CD4-positive, alpha-beta T cell (primary cell): ENCODE data around the gene MS4A6A. TPM values are rescaled to one million over a fixed set of nuclear protein-coding genes. Genes with fewer than 3 reads are reported as not detected.

Experiments
- ATAC-seq: fragments of 200-7000 bp; cut with Tn5 transposase; one replicate; pipeline ENCODE4 v1.10.0; 2022; ENCODE audit warnings: mild to moderate bottlenecking; ENCODE audit not compliant: poor library complexity
- CTCF ChIA-PET: fragments of 350-600 bp; sonication (Branson Sonifier 250); formaldehyde crosslinking; loops from one replicate; lab custom pipeline; 2021; ENCODE audit warnings: antibody characterized with exemption, inconsistent platforms; lab: Charles Lee
- POLR2A ChIA-PET: fragments of 350-600 bp; sonication (Branson Sonifier 250); formaldehyde crosslinking; loops from one replicate; lab custom pipeline; 2021; ENCODE audit warnings: antibody characterized with exemption, inconsistent platforms; lab: Charles Lee
- DNase-seq, 14 experiments: peaks; one replicate each; pipeline ENCODE4 v3.0.0-alpha.2; 2013 to 2020; ENCODE audit warnings: mixed read lengths in 2 of 14
- H3K27ac ChIP-seq, 2 donors: one replicate each; pipeline versions ENCODE4 v1.5.1 to v1.7.0; 2013; ENCODE audit warnings: low read length in 2 of 2, low read depth in 1 of 2, mild to moderate bottlenecking in 1 of 2
- H3K27me3 ChIP-seq, 2 experiments: 1 replicate in 1 of 2; 2 replicates in 1 of 2; pipeline versions ENCODE4 v1.6.1 to v1.7.0; 2013; ENCODE audit warnings: low read length in 2 of 2, control low read depth in 1 of 2, mild to moderate bottlenecking in 1 of 2, moderate library complexity in 1 of 2; ENCODE audit not compliant: insufficient read depth in 2 of 2, control insufficient read depth in 1 of 2
- H3K36me3 ChIP-seq: one replicate; pipeline ENCODE4 v1.6.1; 2013; ENCODE audit warnings: low read length, control low read depth; ENCODE audit not compliant: insufficient read depth
- H3K4me1 ChIP-seq: one replicate; pipeline ENCODE4 v1.6.1; 2013; ENCODE audit warnings: low read length, control low read depth; ENCODE audit not compliant: insufficient read depth
- H3K4me3 ChIP-seq: one replicate; pipeline ENCODE4 v1.5.1; 2013; ENCODE audit warnings: mild to moderate bottlenecking, low read length, moderate library complexity
- H3K9me3 ChIP-seq, 2 experiments: 1 replicate in 1 of 2; 2 replicates in 1 of 2; pipeline versions ENCODE4 v1.6.1 to v1.7.0; 2013; ENCODE audit warnings: low read length in 2 of 2, mild to moderate bottlenecking in 2 of 2, control low read depth in 1 of 2, moderate library complexity in 1 of 2; ENCODE audit not compliant: control insufficient read depth in 1 of 2, insufficient read depth in 1 of 2
- H3K27ac Mint-ChIP-seq: one replicate; pipeline ENCODE4 v1.8.0; 2020; ENCODE audit warnings: mixed read lengths
- H3K27me3 Mint-ChIP-seq: one replicate; pipeline ENCODE4 v1.8.0; 2021; ENCODE audit warnings: mixed read lengths
- H3K36me3 Mint-ChIP-seq: one replicate; pipeline ENCODE4 v1.8.0; 2021; ENCODE audit warnings: low read depth, mixed read lengths
- H3K4me1 Mint-ChIP-seq: one replicate; pipeline ENCODE4 v1.8.0; 2021; ENCODE audit warnings: low read depth, mixed read lengths
- H3K4me3 Mint-ChIP-seq: one replicate; pipeline ENCODE4 v1.8.0; 2020; ENCODE audit warnings: mild to moderate bottlenecking, mixed read lengths
- H3K9me3 Mint-ChIP-seq: one replicate; pipeline ENCODE4 v1.8.0; 2020; ENCODE audit warnings: mixed read lengths
- CTCF ChIP-seq: fragments of 200-600 bp; IDR thresholded peaks from one replicate; pipeline ENCODE4 v1.8.0; 2022; ENCODE audit warnings: antibody characterized with exemption, mild to moderate bottlenecking
- intact Hi-C, 2 experiments: fragments of 100-400 bp; cut with DNase I in 1 of 2; cut with micrococcal nuclease in 1 of 2; formaldehyde crosslinking; loops; one replicate each; pipeline versions ENCODE4 v1.15.1 to v1.9.0; 2023 to 2025; cut with DNase I, micrococcal nuclease
- total RNA-seq, 174 experiments: library from RNA in 2 of 174; stranded (reverse) in 2 of 174; gene quantifications; one replicate each; pipeline ENCODE4 v1.2.3 and lab custom pipeline; 2021 to 2026

MS4A6A gene
- total RNA-seq, 2 experiments from 2014 or later, result 3.3 TPM

GRCh38 chr11:60221692-60222091, 38.8 kb upstream of the MS4A6A start:
- Histone ChIP-seq H3K4me1 (no peaks in the 10 kb centered on the region), H3K27me3 (no peaks in the 10 kb centered on the region), H3K9me3 (no peaks in the 10 kb centered on the region), H3K36me3 (no peaks in the 10 kb centered on the region), H3K27ac (no peak overlapping the region), H3K4me3 (no peak overlapping the region)
- ATAC-seq, result no peak
- Mint-ChIP-seq H3K9me3 (no peaks in the 10 kb centered on the region), H3K4me3 (no peak overlapping the region), H3K36me3 (no peaks in the 10 kb centered on the region), H3K4me1 (no peaks in the 10 kb centered on the region), H3K27ac (no peak overlapping the region), H3K27me3 (peaks cover 4% of the 10 kb centered on the region)
- ChIA-PET CTCF (no interaction called here), POLR2A (no interaction called here)
- no peak for DNase-seq
- intact Hi-C loops, result no loop called here
- TF ChIP-seq CTCF, result no peak

- intact Hi-C loops, result no loop called here
- TF ChIP-seq CTCF, result no peak
- Mint-ChIP-seq H3K4me3 (no peak overlapping the region), H3K27ac (no peak overlapping the region), H3K36me3 (no peaks in the 10 kb centered on the region), H3K4me1 (no peaks in the 10 kb centered on the region), H3K27me3 (peaks cover 7% of the 10 kb centered on the region), H3K9me3 (no peaks in the 10 kb centered on the region)
- Histone ChIP-seq H3K4me3 (no peak overlapping the region), H3K36me3 (no peaks in the 10 kb centered on the region), H3K27me3 (no peaks in the 10 kb centered on the region), H3K9me3 (no peaks in the 10 kb centered on the region), H3K27ac (no peak overlapping the region), H3K4me1 (no peaks in the 10 kb centered on the region)
- ATAC-seq (no peak), DNase-seq (no peak)
- CTCF ChIA-PET, result no interaction called here
- POLR2A ChIA-PET, result no interaction called here
Measured at GRCh38 chr11:60221181-60221580, 38.3 kb upstream of the MS4A6A start.

GRCh38 chr11:60214386-60214785, 31.5 kb upstream of the MS4A6A start:
- ChIA-PET POLR2A (no interaction called here), CTCF (interaction anchor here (1.2 kb wide), 1 partner anchor 21 kb away, joined by 3 read pairs; no protein-coding TSS in a partner anchor)
- no peaks in the 10 kb centered on the region for H3K36me3 ChIP-seq
- no peak for ATAC-seq
- H3K9me3 ChIP-seq, result no peaks in the 10 kb centered on the region
- Mint-ChIP-seq H3K27me3 (peaks cover 16% of the 10 kb centered on the region), H3K27ac (no peak overlapping the region), H3K9me3 (no peaks in the 10 kb centered on the region), H3K36me3 (no peaks in the 10 kb centered on the region), H3K4me3 (no peak overlapping the region), H3K4me1 (no peaks in the 10 kb centered on the region)
- DNase-seq, result no peak
- H3K4me1 ChIP-seq, result no peaks in the 10 kb centered on the region
- intact Hi-C loops, result no loop called here
- H3K27ac ChIP-seq, result no peak overlapping the region
- H3K27me3 ChIP-seq, result no peaks in the 10 kb centered on the region
- no peak overlapping the region for H3K4me3 ChIP-seq
- no peak for TF ChIP-seq CTCF
